Measurements from ENCODE around the gene STK39. TPM values are rescaled to one million over a fixed set of nuclear protein-coding genes. Genes with fewer than 3 reads are reported as not detected.
"Not testable (repeated sequence)": the region's sequence is repeated elsewhere in the genome, so short reads cannot be mapped to it uniquely, and the experiment has no call there.

The STK39 gene
- 23.4 TPM for total RNA-seq

GRCh38 chr2:168247341-168248261 is at the start of gene STK39:
Gene STK39 (minus strand): TSS chr2:168247595. CDS start chr2:168247435, 160 bp downstream.
- peak; percentile 80 for DNase-seq

- DNase-seq: no peak
These were observed 47.7 kb upstream of the STK39 start for GRCh38 chr2:168295051-168295450.

- no peak for DNase-seq
These were observed 47.0 kb upstream of the STK39 start for GRCh38 chr2:168294409-168294808.

- no peak for DNase-seq
These were observed 46.4 kb upstream of the STK39 start for GRCh38 chr2:168293766-168294165.

- DNase-seq: no peak
These were observed 43.0 kb upstream of the STK39 start for GRCh38 chr2:168290391-168290790.

- DNase-seq: no peak
These were observed 42.5 kb upstream of the STK39 start for GRCh38 chr2:168289880-168290279.

- DNase-seq: no peak
These were observed 39.1 kb upstream of the STK39 start for GRCh38 chr2:168286535-168286934.

GRCh38 chr2:168278424-168278888 is 31.1 kb upstream of the STK39 start:
- DNase-seq: no peak

GRCh38 chr2:168277276-168277675 is 29.9 kb upstream of the STK39 start:
- no peak for DNase-seq

GRCh38 chr2:168272225-168272624 is 24.8 kb upstream of the STK39 start:
- DNase-seq: no peak

GRCh38 chr2:168262926-168263325 is 15.5 kb upstream of the STK39 start:
- DNase-seq: not testable (repeated sequence)

GRCh38 chr2:168256448-168256847 is 9.1 kb upstream of the STK39 start:
- no peak for DNase-seq

- no peak for DNase-seq
These were observed 8.5 kb upstream of the STK39 start for GRCh38 chr2:168255866-168256265.

- DNase-seq: no peak
These were observed 7.7 kb upstream of the STK39 start for GRCh38 chr2:168255103-168255502.

- DNase-seq: no peak
These were observed 7.0 kb upstream of the STK39 start for GRCh38 chr2:168254158-168254935.

- no peak for DNase-seq
These were observed 6.0 kb upstream of the STK39 start for GRCh38 chr2:168253379-168253778.

GRCh38 chr2:168252976-168253375 is 5.6 kb upstream of the STK39 start:
- no peak for DNase-seq

GRCh38 chr2:168246483-168247340 is 683 bp downstream of the STK39 start:
- peak; percentile 18 for DNase-seq

GRCh38 chr2:168246072-168246482 is 1.3 kb downstream of the STK39 start:
- no peak for DNase-seq

- DNase-seq: no peak
These were observed 2.1 kb downstream of the STK39 start for GRCh38 chr2:168245074-168245825.

- no peak for DNase-seq
These were observed 3.1 kb downstream of the STK39 start for GRCh38 chr2:168244318-168244717.

Measured in skin of body (tissue), 2 donors.